ENCODE measurements around the gene L3MBTL2.

The L3MBTL2 gene

GRCh38 chr22:41248314-41248713, 43.2 kb downstream of the L3MBTL2 start:
- DNase-seq (ENCODE audit: low read depth): no peak
- TF ChIP-seq CTCF (IDR thresholded peaks at IDR 0.05; ENCODE audit: insufficient read depth, low read depth, low read length, missing control alignments): no peak
- no peak overlapping the region for H3K4me3 ChIP-seq (ENCODE audit: low read depth, low read length)

- H3K4me3 ChIP-seq (ENCODE audit: low read depth, low read length): no peak overlapping the region
- no peak for TF ChIP-seq CTCF (IDR thresholded peaks at IDR 0.05; ENCODE audit: insufficient read depth, low read depth, low read length, missing control alignments)
- no peak for DNase-seq (ENCODE audit: low read depth)
These were observed 43.6 kb downstream of the L3MBTL2 start for GRCh38 chr22:41248758-41249157.

- no peak overlapping the region for H3K4me3 ChIP-seq (ENCODE audit: low read depth, low read length)
- DNase-seq (ENCODE audit: low read depth): no peak
- TF ChIP-seq CTCF (IDR thresholded peaks at IDR 0.05; ENCODE audit: insufficient read depth, low read depth, low read length, missing control alignments): no peak
These were observed 44.3 kb downstream of the L3MBTL2 start for GRCh38 chr22:41249442-41249841.

GRCh38 chr22:41250127-41250526, 45.0 kb downstream of the L3MBTL2 start:
- H3K4me3 ChIP-seq (ENCODE audit: low read depth, low read length): no peak overlapping the region
- DNase-seq (ENCODE audit: low read depth): no peak
- TF ChIP-seq CTCF (IDR thresholded peaks at IDR 0.05; ENCODE audit: insufficient read depth, low read depth, low read length, missing control alignments): no peak

GRCh38 chr22:41252365-41252764, 47.3 kb downstream of the L3MBTL2 start:
- DNase-seq (ENCODE audit: low read depth): no peak
- H3K4me3 ChIP-seq (ENCODE audit: low read depth, low read length): no peak overlapping the region
- no peak for TF ChIP-seq CTCF (IDR thresholded peaks at IDR 0.05; ENCODE audit: insufficient read depth, low read depth, low read length, missing control alignments)

- DNase-seq (ENCODE audit: low read depth): no peak
- TF ChIP-seq CTCF (IDR thresholded peaks at IDR 0.05; ENCODE audit: insufficient read depth, low read depth, low read length, missing control alignments): no peak
- H3K4me3 ChIP-seq (ENCODE audit: low read depth, low read length): no peak overlapping the region
These were observed 49.1 kb downstream of the L3MBTL2 start for GRCh38 chr22:41254230-41254629.
